LHCN-M2 (cell line): ENCODE results near the gene GRID1. TPM values are rescaled to one million over a fixed set of nuclear protein-coding genes. Genes with fewer than 3 reads are reported as not detected.

Experiments
- DNase-seq: peaks from one replicate; pipeline ENCODE4 v3.0.0-alpha.2; 2012; ENCODE audit warnings: low read depth
- total RNA-seq: library from RNA; depleted of rRNA; stranded (reverse); fragments of >200 nt; gene quantifications from 2 replicates; pipeline ENCODE4 v1.2.3, GENCODE V29; 2014

GRID1 gene
- total RNA-seq, 1 experiment from 2014 or later = not detected

DNA sequence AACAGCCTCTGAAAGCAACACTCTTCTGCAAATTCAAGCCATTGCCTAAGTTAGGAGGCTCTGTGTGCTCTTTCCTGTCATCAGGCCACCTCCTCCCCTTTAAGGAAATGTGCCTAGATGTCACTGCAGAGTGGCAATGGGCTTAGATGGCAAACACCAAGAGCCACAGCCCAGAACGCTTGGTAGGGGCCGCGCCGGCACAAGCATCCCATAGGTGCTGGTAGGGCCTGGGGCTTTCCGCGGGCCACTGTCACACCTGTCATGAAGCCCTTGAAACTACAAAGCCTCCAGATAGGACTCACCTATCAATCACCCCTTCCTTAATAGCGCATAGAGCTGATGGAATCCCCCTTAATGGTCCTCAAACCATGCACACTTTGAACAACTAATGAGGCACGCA, 299.9 kb downstream of the GRID1 start:
- no peak for DNase-seq

DNA sequence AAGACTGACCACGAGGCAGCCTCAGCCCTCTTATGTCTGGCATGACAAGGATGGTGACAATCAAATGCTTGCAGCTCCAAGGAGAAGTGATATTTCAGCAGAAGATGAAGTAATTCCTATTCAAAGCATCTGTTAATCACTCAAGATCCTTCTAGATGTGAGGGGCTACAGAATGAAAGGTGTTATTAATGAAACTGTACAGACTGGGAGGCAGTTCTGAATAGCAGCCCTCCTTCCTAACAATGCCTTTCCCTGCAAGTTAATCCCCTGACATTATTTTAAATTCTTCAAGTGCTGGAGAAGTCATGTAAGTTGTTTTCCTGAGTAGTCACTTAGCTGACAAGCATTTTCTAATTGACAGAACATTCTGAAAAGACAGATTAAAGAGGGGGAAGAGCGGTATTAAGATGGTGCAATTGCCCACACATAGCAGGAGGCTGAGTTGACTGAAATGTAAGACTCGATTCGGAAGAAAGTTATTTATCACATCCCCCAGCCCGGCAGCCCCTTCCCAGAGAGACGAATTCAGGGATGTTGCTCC, 300.8 kb downstream of the GRID1 start:
- DNase-seq = no peak

GRCh38 chr10:86064931-86065662, 301.5 kb downstream of the GRID1 start:
- DNase-seq = no peak

- DNase-seq = no peak
These were observed 302.4 kb downstream of the GRID1 start for GRCh38 chr10:86064219-86064618.

- DNase-seq = no peak
These were observed 303.3 kb downstream of the GRID1 start for GRCh38 chr10:86063341-86063740.

GRCh38 chr10:86062647-86063145, 303.9 kb downstream of the GRID1 start:
- DNase-seq = no peak

DNA sequence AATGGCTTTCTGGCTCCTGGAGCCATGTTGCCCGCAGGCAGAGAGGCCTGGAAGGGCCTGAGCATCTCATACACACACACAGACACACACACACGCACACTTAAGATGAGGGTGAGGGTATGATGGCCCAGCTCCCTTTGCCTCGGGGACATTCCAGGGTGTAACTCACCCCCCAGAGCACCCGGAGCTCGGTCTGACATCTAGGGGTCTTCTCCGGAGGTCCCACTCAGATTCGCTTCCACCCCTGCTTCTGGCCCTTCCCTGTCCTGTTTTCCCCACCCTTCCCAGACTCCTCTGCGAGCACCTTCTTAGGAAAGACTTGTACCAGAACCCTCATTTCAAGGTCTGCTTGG, 304.4 kb downstream of the GRID1 start:
- DNase-seq = no peak

DNA sequence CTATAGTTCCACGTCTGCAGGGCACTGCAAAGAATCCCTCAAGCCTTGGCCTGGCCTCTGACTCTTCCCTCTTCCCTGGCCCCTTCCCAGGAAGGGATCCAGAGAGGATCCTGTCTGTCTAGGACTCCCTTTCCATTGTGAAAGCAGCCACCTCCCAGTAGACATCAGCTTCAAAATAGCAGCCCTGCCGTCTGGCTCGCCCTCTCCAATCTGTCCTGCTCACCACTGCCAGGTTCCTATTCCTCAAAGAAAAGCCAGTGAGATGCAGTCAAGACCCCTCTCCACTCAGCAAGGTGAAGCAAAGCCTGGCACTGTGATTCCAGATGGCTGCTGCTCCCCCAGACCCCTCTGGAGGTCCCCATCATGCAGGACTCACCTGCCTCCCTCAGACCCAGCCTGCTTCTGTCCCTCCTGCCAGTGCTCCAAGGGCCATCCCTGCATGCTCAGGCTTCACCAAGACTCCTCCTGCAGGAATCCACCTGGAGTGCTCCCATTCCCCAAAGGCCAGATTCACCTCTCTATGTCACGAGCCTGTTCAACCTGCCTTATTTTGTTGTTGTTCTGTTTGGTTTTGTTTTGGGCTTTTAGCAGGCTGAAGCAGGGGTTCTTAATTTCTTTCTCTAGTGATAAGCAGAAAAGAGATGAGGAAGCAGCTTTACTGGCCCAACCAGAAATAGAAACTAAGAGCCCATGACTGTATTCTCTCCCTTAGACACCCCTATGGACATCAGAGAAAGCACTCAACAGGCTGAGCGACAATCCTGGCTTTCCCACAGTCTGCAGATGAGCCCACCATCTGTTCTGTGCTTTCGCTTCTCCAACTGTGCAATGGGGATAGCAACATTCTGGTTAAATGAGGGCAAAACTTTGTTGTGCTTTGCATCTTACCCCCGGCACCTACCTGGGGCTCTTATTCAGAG, 305.1 kb downstream of the GRID1 start:
- no peak for DNase-seq

GRCh38 chr10:86060386-86061277, 306.0 kb downstream of the GRID1 start:
- no peak for DNase-seq

GRCh38 chr10:86059892-86060291, 306.7 kb downstream of the GRID1 start:
- no peak for DNase-seq

DNA sequence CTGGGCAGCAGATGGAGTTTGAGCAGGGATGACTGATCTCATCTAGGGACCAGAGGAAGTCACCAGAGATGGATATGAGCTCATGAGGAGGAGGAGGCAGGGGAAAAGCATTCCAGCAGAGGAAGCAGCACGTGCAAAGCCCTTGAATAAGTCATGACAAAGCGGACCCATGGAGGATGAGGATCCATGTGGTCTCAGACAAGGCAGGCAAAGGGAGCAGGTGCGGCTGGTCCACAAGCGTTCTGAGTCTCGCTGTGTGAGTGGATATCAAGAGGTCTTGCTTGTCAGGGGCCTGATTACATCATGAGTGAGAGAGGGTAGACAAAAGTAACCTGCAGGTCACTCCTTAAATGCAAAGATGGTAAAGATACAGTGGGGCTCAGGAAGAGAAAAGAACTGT, 307.6 kb downstream of the GRID1 start:
- no peak for DNase-seq

DNA sequence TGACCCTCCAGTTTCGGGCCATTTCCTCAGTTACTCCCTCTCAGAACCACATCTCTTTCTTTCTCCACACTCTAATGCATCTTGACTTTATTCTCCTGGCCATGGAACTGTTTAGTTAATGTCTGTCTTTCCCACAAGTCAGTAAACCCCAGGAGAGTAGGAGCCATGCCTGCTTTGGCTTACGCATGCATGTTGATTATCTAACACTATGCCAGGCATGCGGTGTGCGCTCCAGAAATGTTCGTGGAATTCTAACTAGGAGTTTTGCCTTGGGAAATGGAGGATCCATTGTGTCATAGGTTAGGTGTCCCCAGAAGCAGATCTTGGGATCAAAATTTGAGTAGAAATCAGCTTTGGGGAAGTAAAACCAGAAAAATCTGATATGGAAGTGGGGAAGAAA, 308.9 kb downstream of the GRID1 start:
- DNase-seq = no peak

GRCh38 chr10:86056672-86057071, 309.9 kb downstream of the GRID1 start:
- no peak for DNase-seq

DNA sequence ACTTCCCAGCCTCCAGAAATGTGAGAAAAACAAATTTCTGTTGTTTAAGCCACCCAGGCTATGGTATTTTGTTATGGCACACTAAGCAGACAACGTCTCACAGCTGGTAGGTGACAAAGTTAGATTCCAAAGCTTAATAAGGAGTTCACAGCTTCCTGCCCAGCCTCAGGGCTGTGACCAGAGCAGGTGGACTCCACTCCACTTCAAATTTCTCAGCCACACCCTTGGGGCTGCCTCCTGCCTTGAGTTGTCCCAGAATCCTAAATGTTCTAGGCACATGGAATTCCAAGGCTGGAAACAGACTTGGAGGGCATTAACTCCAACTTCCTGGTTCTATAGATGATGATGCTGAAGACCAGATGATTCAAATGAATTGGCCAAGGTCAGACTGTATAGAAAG, 310.7 kb downstream of the GRID1 start:
- DNase-seq = no peak

DNA sequence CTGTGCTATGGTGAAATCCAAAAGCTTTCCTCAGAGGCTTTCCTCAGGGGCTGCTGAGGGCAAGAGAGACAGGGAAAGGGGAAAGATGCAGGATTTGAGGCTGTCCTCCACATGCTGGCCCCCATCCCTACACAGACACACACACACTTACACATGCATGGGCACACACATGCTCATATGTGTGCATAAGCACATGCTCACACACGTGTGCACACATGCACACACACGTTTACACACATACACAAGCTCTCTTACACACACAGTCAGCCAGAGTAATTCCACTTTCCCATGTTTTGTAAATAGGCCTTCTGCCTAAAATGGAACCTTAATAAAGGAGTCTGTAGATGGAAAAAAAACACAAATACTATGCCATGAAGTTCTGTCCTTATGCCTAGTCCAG, 312.9 kb downstream of the GRID1 start:
- DNase-seq = no peak

- no peak for DNase-seq
These were observed 315.0 kb downstream of the GRID1 start for GRCh38 chr10:86051586-86051985.

- DNase-seq = no peak
These were observed 317.2 kb downstream of the GRID1 start for GRCh38 chr10:86049442-86049841.

DNA sequence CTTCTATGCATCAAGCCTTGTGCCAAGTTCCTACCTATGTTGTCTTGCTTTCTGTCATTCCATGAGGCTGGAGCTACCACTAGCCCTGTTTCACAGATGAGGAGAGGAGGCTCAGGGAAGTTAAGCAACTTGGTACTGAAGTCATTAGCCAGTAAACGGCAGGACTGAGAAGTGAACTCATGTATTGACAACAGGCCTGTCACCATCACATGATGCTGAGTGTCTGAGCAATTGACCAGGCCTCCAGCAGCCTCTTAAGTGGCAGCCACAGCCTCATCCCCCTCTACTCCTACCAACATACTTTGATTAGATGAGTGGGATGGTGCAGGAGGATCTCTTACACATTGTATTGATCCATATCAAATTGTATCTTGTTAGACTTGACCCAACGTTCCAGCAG, 317.6 kb downstream of the GRID1 start:
- DNase-seq = no peak

- DNase-seq = no peak
These were observed 318.0 kb downstream of the GRID1 start for GRCh38 chr10:86048571-86048970.

DNA sequence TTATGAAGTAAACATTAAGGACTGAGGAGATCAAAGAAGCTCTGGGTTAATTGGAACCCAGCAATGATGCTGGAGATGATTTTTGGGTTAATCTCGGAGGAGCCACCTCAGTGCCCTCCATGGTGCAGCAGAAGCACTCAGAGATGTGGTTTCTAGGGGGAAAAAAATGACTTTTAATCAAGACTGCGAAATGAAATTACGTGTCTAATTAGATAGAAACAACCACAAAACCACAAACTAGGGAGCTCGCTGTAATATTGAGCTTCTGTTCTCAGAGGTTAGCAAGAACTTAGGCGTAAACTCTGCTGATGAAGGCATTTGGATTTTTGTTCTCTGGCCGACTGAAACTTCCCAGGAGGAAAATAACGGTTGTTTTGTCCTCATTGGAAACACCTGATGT, 319.0 kb downstream of the GRID1 start:
- no peak for DNase-seq

- no peak for DNase-seq
These were observed 319.6 kb downstream of the GRID1 start for GRCh38 chr10:86046845-86047460.
